ENCODE measurements around the gene LMBR1. TPM values are rescaled to one million over a fixed set of nuclear protein-coding genes. Genes with fewer than 3 reads are reported as not detected.

The LMBR1 gene
- total and polyA plus RNA-seq, 2 of the 4 experiments (the other 2 are of a cell fraction), result 11.9 to 19.9 TPM

DNA sequence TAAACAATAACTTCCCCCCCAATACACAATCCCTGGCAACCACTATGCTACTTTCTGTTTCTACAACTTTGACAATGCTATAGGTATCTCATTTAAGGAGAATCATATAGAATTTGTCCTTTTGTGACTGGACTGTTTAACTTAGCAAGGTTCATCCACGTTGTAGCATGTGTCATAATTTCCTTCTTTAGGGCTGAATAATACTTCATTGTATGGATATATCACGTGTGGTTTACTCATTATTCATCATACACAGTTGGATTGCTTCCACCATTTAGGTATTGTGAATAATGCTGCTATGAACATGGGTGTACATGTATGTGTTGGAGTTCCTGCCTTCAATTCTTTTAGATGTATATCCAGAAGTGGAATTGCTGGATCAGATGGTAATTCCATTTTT is 111.0 kb downstream of the LMBR1 start:
- Histone ChIP-seq H3K27me3 (ENCODE audit: control insufficient read depth, insufficient read depth, low read length) (no peaks in the 10 kb centered on the region), H3K4me1 (ENCODE audit: control insufficient read depth, insufficient read depth, low read length) (no peaks in the 10 kb centered on the region), H3K27ac (ENCODE audit: insufficient read depth, low read length) (no peak overlapping the region), H3K4ac (ENCODE audit: low read depth, low read length) (no peak overlapping the region), H3K79me1 (ENCODE audit: low read depth in 1 of 2, low read length in 2 of 2) (no peaks in the 10 kb centered on the region), H3K23ac (ENCODE audit: low read depth, low read length) (no peak overlapping the region), H3K36me3 (ENCODE audit: control insufficient read depth, insufficient read depth, low read length) (no peaks in the 10 kb centered on the region), H2BK15ac (ENCODE audit: low read depth, low read length) (no peak overlapping the region), H4K5ac (ENCODE audit: low read depth, low read length) (no peak overlapping the region), H2BK5ac (ENCODE audit: low read depth, low read length, poor library complexity, severe bottlenecking) (no peak overlapping the region), H3K9me3 (ENCODE audit: control insufficient read depth, insufficient read depth, low read length) (no peaks in the 10 kb centered on the region), H2BK120ac (ENCODE audit: low read depth, low read length) (no peak overlapping the region), H4K91ac (ENCODE audit: insufficient read depth, low read depth, low read length) (no peak overlapping the region), H3K18ac (ENCODE audit: low read depth, low read length) (no peak overlapping the region), H2AFZ (replicated peaks; ENCODE audit: low read length, poor library complexity) (no peak overlapping the region), H2AK5ac (ENCODE audit: low read depth, low read length) (no peak overlapping the region), H3K4me2 (ENCODE audit: low read depth, low read length) (no peak overlapping the region), H3K9ac (ENCODE audit: low read depth, low read length) (no peak overlapping the region), H3K14ac (replicated peaks; ENCODE audit: low read depth, low read length) (no peak overlapping the region), H4K20me1 (ENCODE audit: insufficient read depth, low read length) (no peaks in the 10 kb centered on the region), H4K8ac (ENCODE audit: low read depth in 2 of 2, low read length in 2 of 2) (no peak overlapping the region), H3K4me3 (ENCODE audit: insufficient read depth, low read depth, low read length) (no peak overlapping the region), H3K9me1 (ENCODE audit: insufficient read depth, low read length) (no peaks in the 10 kb centered on the region), H2BK20ac (ENCODE audit: low read depth, low read length) (no peak overlapping the region), H3K56ac (ENCODE audit: extremely low read depth, insufficient read depth, low read length) (no peak overlapping the region), H2AK9ac (replicated peaks; ENCODE audit: low read depth, low read length, poor library complexity) (no peak overlapping the region)
- in situ Hi-C loops (cut with MboI; ENCODE audit: low sequenced_read_pairs) (no loop called here), dilution Hi-C loops (cut with HindIII; ENCODE audit: low sequenced_read_pairs, unreplicated experiment) (no loop called here), intact Hi-C loops (cut with micrococcal nuclease) (no loop called here)
- POLR2A ChIA-PET (ENCODE audit: unreplicated experiment), result no interaction called here
- WGBS, 2 experiments (ENCODE audit: extremely low coverage in 2 of 2, insufficient read length in 1 of 2), result no CpG with 5 or more reads among the region's 2 CpGs
- BruUV-seq (replicated peaks), result no TSS peak
- ATAC-seq (ENCODE audit: low read depth) (no peak), DNase-seq (no peak)
- TF ChIP-seq MAFK (IDR thresholded peaks at IDR 0.05; ENCODE audit: low read depth, low read length) (no peak), CHD1 (IDR thresholded peaks at IDR 0.05; ENCODE audit: low read depth, low read length) (no peak), SMC3 (IDR thresholded peaks at IDR 0.05; ENCODE audit: low read depth, low read length) (no peak), MAZ (IDR thresholded peaks at IDR 0.05; ENCODE audit: borderline replicate concordance, low read depth, low read length) (no peak), RFX5 (IDR thresholded peaks at IDR 0.05; ENCODE audit: low read depth, low read length) (no peak), BHLHE40 (IDR thresholded peaks at IDR 0.05; ENCODE audit: low read depth, low read length) (no peak), RCOR1 (IDR thresholded peaks at IDR 0.05; ENCODE audit: insufficient replicate concordance, low read length) (no peak), MXI1 (IDR thresholded peaks at IDR 0.05; ENCODE audit: borderline replicate concordance, low read depth, low read length) (no peak), FOS (IDR thresholded peaks at IDR 0.05; ENCODE audit: low read depth, low read length) (no peak), CEBPB (IDR thresholded peaks at IDR 0.05; ENCODE audit: low read depth, low read length) (no peak), RAD21 (IDR thresholded peaks at IDR 0.05; ENCODE audit: low read length) (no peak), POLR2A (IDR thresholded peaks at IDR 0.05; ENCODE audit: low read depth, low read length) (no peak), NFE2L2 (IDR thresholded peaks at IDR 0.05; ENCODE audit: low read depth, low read length) (no peak)
- TF ChIP-seq, protein P1, sequence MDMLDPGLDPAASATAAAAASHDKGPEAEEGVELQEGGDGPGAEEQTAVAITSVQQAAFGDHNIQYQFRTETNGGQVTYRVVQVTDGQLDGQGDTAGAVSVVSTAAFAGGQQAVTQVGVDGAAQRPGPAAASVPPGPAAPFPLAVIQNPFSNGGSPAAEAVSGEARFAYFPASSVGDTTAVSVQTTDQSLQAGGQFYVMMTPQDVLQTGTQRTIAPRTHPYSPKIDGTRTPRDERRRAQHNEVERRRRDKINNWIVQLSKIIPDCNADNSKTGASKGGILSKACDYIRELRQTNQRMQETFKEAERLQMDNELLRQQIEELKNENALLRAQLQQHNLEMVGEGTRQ (IDR thresholded peaks at IDR 0.05; ENCODE audit: low read depth, low read length), result no peak
- TF ChIP-seq, protein P2, sequence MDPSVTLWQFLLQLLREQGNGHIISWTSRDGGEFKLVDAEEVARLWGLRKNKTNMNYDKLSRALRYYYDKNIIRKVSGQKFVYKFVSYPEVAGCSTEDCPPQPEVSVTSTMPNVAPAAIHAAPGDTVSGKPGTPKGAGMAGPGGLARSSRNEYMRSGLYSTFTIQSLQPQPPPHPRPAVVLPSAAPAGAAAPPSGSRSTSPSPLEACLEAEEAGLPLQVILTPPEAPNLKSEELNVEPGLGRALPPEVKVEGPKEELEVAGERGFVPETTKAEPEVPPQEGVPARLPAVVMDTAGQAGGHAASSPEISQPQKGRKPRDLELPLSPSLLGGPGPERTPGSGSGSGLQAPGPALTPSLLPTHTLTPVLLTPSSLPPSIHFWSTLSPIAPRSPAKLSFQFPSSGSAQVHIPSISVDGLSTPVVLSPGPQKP (IDR thresholded peaks at IDR 0.05; ENCODE audit: borderline replicate concordance, low read depth, low read length), result no peak
- TF ChIP-seq, protein P3, sequence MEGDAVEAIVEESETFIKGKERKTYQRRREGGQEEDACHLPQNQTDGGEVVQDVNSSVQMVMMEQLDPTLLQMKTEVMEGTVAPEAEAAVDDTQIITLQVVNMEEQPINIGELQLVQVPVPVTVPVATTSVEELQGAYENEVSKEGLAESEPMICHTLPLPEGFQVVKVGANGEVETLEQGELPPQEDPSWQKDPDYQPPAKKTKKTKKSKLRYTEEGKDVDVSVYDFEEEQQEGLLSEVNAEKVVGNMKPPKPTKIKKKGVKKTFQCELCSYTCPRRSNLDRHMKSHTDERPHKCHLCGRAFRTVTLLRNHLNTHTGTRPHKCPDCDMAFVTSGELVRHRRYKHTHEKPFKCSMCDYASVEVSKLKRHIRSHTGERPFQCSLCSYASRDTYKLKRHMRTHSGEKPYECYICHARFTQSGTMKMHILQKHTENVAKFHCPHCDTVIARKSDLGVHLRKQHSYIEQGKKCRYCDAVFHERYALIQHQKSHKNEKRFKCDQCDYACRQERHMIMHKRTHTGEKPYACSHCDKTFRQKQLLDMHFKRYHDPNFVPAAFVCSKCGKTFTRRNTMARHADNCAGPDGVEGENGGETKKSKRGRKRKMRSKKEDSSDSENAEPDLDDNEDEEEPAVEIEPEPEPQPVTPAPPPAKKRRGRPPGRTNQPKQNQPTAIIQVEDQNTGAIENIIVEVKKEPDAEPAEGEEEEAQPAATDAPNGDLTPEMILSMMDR (conservative IDR thresholded peaks at IDR 0.05; ENCODE audit: low read depth, low read length), result no peak
- CTCF ChIA-PET, result interaction anchor here (0.6 kb wide), 1 partner anchor 56 kb away, joined by 5 read pairs; no protein-coding TSS in a partner anchor

Measured in IMR-90 (cell line).